B cell (primary cell): Measurements from ENCODE around the gene DHX8. TPM values are rescaled to one million over a fixed set of nuclear protein-coding genes. Genes with fewer than 3 reads are reported as not detected.

Experiments
- ATAC-seq: fragments of 200-7000 bp; cut with Tn5 transposase; one replicate; pipeline ENCODE4 v1.10.0; 2021; ENCODE audit warnings: low read depth, mild to moderate bottlenecking, moderate number of reproducible peaks, moderate library complexity
- CTCF ChIA-PET: fragments of 350-600 bp; sonication (Branson Sonifier 250); formaldehyde crosslinking; loops from one replicate; lab custom pipeline; 2021; ENCODE audit warnings: antibody characterized with exemption, inconsistent platforms; lab: Charles Lee
- POLR2A ChIA-PET: fragments of 350-600 bp; sonication (Branson Sonifier 250); formaldehyde crosslinking; loops from one replicate; lab custom pipeline; 2021; ENCODE audit warnings: antibody characterized with exemption; lab: Charles Lee
- DNase-seq: peaks from one replicate; pipeline ENCODE4 v3.0.0; 2013
- H2AFZ ChIP-seq: 2 replicates; pipeline ENCODE4 v1.6.1; 2012; ENCODE audit warnings: mild to moderate bottlenecking, low read depth, low read length; ENCODE audit not compliant: insufficient read depth, poor library complexity, severe bottlenecking
- H3K27ac ChIP-seq, 2 donors: 1 replicate in 1 of 2; 2 replicates in 1 of 2; pipeline ENCODE4 v1.5.1; 2012 to 2013; ENCODE audit warnings: low read length in 2 of 2, mild to moderate bottlenecking in 2 of 2, moderate library complexity in 1 of 2
- H3K27me3 ChIP-seq, 4 experiments: fragments of 200-600 bp in 1 of 4; sonication (generic) in 1 of 4; replicated peaks in 1 of 4; 1 replicate in 2 of 4; 2 replicates in 2 of 4; pipeline versions ENCODE4 v1.6.1 to v1.7.0; 2013 to 2016; ENCODE audit warnings: low read length in 3 of 4, mild to moderate bottlenecking in 2 of 4, mixed read lengths in 1 of 4, moderate library complexity in 1 of 4; ENCODE audit not compliant: insufficient read depth in 4 of 4, control insufficient read depth in 3 of 4; ENCODE audit errors: control extremely low read depth in 1 of 4
- H3K36me3 ChIP-seq, 2 experiments: replicated peaks in 1 of 2; 1 replicate in 1 of 2; 2 replicates in 1 of 2; pipeline versions ENCODE4 v1.6.1 to v1.7.1; 2013; ENCODE audit warnings: low read length in 1 of 2; ENCODE audit not compliant: insufficient read depth in 2 of 2, control insufficient read depth in 1 of 2; ENCODE audit errors: control extremely low read depth in 1 of 2, extremely low read depth in 1 of 2
- H3K4me1 ChIP-seq, 2 donors: fragments of 200-600 bp in 1 of 2; sonication (generic) in 1 of 2; 1 replicate in 1 of 2; 2 replicates in 1 of 2; pipeline versions ENCODE4 v1.5.1 to v1.6.1; 2013 to 2017; ENCODE audit warnings: low read length in 2 of 2; ENCODE audit not compliant: control insufficient read depth in 2 of 2, insufficient read depth in 2 of 2
- H3K4me2 ChIP-seq: replicated peaks from 2 replicates; pipeline ENCODE3; 2012; ENCODE audit warnings: mild to moderate bottlenecking, low read depth, low read length; ENCODE audit not compliant: poor library complexity, severe bottlenecking
- H3K4me3 ChIP-seq, 5 experiments: fragments of 200-600 bp in 1 of 5; sonication (generic) in 1 of 5; 1 replicate in 3 of 5; 2 replicates in 2 of 5; pipeline versions ENCODE4 v1.5.1 to v1.7.0; 2011 to 2016; ENCODE audit warnings: low read length in 4 of 5, mild to moderate bottlenecking in 4 of 5, low read depth in 2 of 5, control low read depth in 1 of 5, moderate library complexity in 1 of 5; ENCODE audit not compliant: insufficient read depth in 1 of 5; ENCODE audit errors: control extremely low read depth in 1 of 5, extremely low read depth in 1 of 5
- H3K79me2 ChIP-seq: fragments of 200-600 bp; sonication (generic); one replicate; pipeline ENCODE4 v1.6.0; 2016; ENCODE audit warnings: low read length; ENCODE audit not compliant: control insufficient read depth, insufficient read depth
- H3K9ac ChIP-seq: fragments of 200-600 bp; sonication (generic); 2 replicates; pipeline ENCODE4 v1.6.1; 2017; ENCODE audit warnings: mild to moderate bottlenecking, low read length, moderate library complexity
- H3K9me3 ChIP-seq, 3 donors: one replicate each; pipeline versions ENCODE4 v1.6.1 to v1.7.1; 2013; ENCODE audit warnings: low read length in 2 of 3; ENCODE audit not compliant: control insufficient read depth in 2 of 3, insufficient read depth in 1 of 3; ENCODE audit errors: control extremely low read depth in 1 of 3
- H4K20me1 ChIP-seq: 2 replicates; pipeline ENCODE4 v1.6.0; 2012; ENCODE audit warnings: mild to moderate bottlenecking, low read length; ENCODE audit not compliant: insufficient read depth, control insufficient read depth, poor library complexity, severe bottlenecking
- H3K27ac Mint-ChIP-seq: one replicate; pipeline ENCODE4 v1.8.0; 2021; ENCODE audit warnings: mixed read lengths
- H3K27me3 Mint-ChIP-seq: one replicate; pipeline ENCODE4 v1.8.0; 2021; ENCODE audit warnings: mixed read lengths
- H3K4me1 Mint-ChIP-seq: one replicate; pipeline ENCODE4 v1.8.0; 2021; ENCODE audit warnings: mixed read lengths
- H3K4me3 Mint-ChIP-seq: one replicate; pipeline ENCODE4 v1.8.0; 2021; ENCODE audit warnings: mixed read lengths
- H3K9me3 Mint-ChIP-seq: one replicate; pipeline ENCODE4 v1.8.0; 2022; ENCODE audit warnings: mixed read lengths; ENCODE audit not compliant: insufficient read depth
- EZH2 ChIP-seq: IDR thresholded peaks from 2 replicates; pipeline ENCODE4 v1.6.1; 2012; ENCODE audit warnings: borderline replicate concordance, low read depth, mild to moderate bottlenecking, moderate library complexity, low read length; ENCODE audit not compliant: insufficient read depth, poor library complexity, severe bottlenecking
- WGBS: methylation state at CpG from one replicate; pipeline ENCODE4 v1.1.5; 2013; ENCODE audit warnings: missing lambda C conversion rate; ENCODE audit not compliant: insufficient coverage; 5-methylcytosine and 5-hydroxymethylcytosine counted together
- intact Hi-C: fragments of 100-400 bp; cut with micrococcal nuclease; formaldehyde crosslinking; loops from one replicate; pipeline ENCODE4 v1.10.0; 2022
- polyA plus RNA-seq: library from polyadenylated mRNA; depleted of rRNA; stranded (reverse); fragments of >200 nt; gene quantifications from 2 replicates; pipeline ENCODE4 v1.2.3, GENCODE V29; 2012
- total RNA-seq, 2 donors: library from RNA; stranded (reverse); fragments of 120-200 nt in 1 of 2; gene quantifications; 1 replicate in 1 of 2; 2 replicates in 1 of 2; pipeline versions ENCODE4 v1.2.3 to v1.2.4, GENCODE V29; 2013 to 2022
- TF ChIP-seq, protein P1 (sequence below): fragments of 200-600 bp; IDR thresholded peaks from one replicate; pipeline ENCODE4 v1.8.0; 2022; ENCODE audit warnings: antibody characterized with exemption, mild to moderate bottlenecking

Gene DHX8
- total and polyA plus RNA-seq, 2 donors (not counting 1 experiment from before 2014, with no cell fraction given): 17.9 to 63.3 TPM

DNA sequence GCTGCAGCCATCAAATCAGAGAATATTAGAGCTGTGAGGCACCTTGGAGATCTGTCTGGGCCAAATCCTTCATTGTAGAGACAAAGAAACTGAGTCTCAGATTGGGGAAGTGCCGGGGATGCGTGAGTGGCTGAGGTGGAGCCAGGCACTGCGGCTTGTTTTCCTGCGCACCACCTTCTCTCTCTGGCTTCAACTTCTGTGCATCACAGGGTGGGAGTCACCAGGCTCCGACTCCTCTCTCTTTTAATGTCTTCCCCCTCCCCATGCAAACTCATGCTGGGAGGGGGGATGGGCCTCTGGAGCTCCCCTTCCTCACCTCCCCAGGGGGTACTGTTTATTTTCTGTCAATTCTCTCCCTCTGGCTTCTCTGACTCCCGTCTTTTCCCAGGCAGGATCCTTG, 71.1 kb downstream of the DHX8 start:
- Histone ChIP-seq H3K9me3 (no peaks in the 10 kb centered on the region), H2AFZ (no peak overlapping the region), H3K4me2 (no peak overlapping the region), H3K9ac (no peak overlapping the region), H4K20me1 (no peaks in the 10 kb centered on the region), H3K36me3 (no peaks in the 10 kb centered on the region), H3K27ac (no peak overlapping the region), H3K4me3 (no peak overlapping the region), H3K79me2 (no peaks in the 10 kb centered on the region), H3K27me3 (peaks cover 0 to 24% (median 4%) of the 10 kb centered on the region in 4 experiments), H3K4me1 (no peaks in the 10 kb centered on the region)
- no peak for DNase-seq
- 40% methylated on average over 4 of the region's 6 CpGs for WGBS
- no peak for ATAC-seq
- H3K27me3 Mint-ChIP-seq: peaks cover 50% of the 10 kb centered on the region
- no peaks in the 10 kb centered on the region for H3K4me1 Mint-ChIP-seq
- H3K9me3 Mint-ChIP-seq: no peaks in the 10 kb centered on the region
- TF ChIP-seq EZH2: no peak
- TF ChIP-seq, protein P1, sequence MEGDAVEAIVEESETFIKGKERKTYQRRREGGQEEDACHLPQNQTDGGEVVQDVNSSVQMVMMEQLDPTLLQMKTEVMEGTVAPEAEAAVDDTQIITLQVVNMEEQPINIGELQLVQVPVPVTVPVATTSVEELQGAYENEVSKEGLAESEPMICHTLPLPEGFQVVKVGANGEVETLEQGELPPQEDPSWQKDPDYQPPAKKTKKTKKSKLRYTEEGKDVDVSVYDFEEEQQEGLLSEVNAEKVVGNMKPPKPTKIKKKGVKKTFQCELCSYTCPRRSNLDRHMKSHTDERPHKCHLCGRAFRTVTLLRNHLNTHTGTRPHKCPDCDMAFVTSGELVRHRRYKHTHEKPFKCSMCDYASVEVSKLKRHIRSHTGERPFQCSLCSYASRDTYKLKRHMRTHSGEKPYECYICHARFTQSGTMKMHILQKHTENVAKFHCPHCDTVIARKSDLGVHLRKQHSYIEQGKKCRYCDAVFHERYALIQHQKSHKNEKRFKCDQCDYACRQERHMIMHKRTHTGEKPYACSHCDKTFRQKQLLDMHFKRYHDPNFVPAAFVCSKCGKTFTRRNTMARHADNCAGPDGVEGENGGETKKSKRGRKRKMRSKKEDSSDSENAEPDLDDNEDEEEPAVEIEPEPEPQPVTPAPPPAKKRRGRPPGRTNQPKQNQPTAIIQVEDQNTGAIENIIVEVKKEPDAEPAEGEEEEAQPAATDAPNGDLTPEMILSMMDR: no peak
- ChIA-PET POLR2A (no interaction called here), CTCF (no interaction called here)
- H3K27ac Mint-ChIP-seq: no peak overlapping the region
- no peak overlapping the region for H3K4me3 Mint-ChIP-seq
- intact Hi-C loops: no loop called here

DNA sequence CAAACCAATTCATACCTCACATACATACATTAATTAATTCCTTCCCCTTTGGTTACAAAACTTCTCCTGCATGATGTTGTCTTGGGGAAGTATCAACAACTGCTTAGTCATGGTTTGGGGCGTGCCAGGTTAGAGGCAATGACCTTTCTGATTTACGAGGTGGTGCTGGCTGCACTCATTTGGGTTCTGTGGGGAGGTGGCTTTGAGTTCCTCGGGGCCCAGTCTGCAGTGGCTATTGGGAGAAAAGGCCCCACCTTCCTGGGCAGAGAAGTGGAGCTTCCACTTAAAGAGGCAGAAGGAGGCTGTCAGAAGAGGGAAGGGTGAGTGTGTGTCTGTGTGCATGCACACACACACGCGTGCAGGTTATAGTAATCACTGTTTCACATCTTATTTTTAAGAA, 72.5 kb downstream of the DHX8 start:
- ChIA-PET CTCF (no interaction called here), POLR2A (no interaction called here)
- DNase-seq: no peak
- Mint-ChIP-seq H3K4me3 (no peak overlapping the region), H3K27ac (no peak overlapping the region), H3K27me3 (peaks cover 51% of the 10 kb centered on the region), H3K9me3 (no peaks in the 10 kb centered on the region), H3K4me1 (no peaks in the 10 kb centered on the region)
- Histone ChIP-seq H3K27ac (no peak overlapping the region), H3K9me3 (no peaks in the 10 kb centered on the region), H3K36me3 (no peaks in the 10 kb centered on the region), H2AFZ (no peak overlapping the region), H3K27me3 (peaks cover 0 to 27% (median 5%) of the 10 kb centered on the region in 4 experiments), H3K4me2 (no peak overlapping the region), H4K20me1 (no peaks in the 10 kb centered on the region), H3K4me3 (no peak overlapping the region), H3K4me1 (no peaks in the 10 kb centered on the region), H3K9ac (no peak overlapping the region), H3K79me2 (no peaks in the 10 kb centered on the region)
- intact Hi-C loops: no loop called here
- no peak for ATAC-seq
- WGBS: 6% methylated on average over 3 of the region's 5 CpGs
- TF ChIP-seq, protein P1: no peak
- TF ChIP-seq EZH2: no peak
